ENCODE measurements around the gene RNASE4.

- TF ChIP-seq CTCF (IDR thresholded peaks at IDR 0.05), result no peak
- TF ChIP-seq POLR2A (IDR thresholded peaks at IDR 0.05), result no peak
Measured at GRCh38 chr14:20714593-20715250, 30.4 kb downstream of the RNASE4 start.

Data from Peyer's patch (tissue), 4 donors.